IMR-90 (cell line): Measurements from ENCODE around the gene ARFGAP2.

Experiments used
- CEBPB ChIP-seq: IDR thresholded peaks from 2 replicates; pipeline ENCODE4 v1.6.1; 2012; ENCODE audit warnings: low read depth, low read length, improper control_type of control experiment
- CHD1 ChIP-seq: IDR thresholded peaks from 2 replicates; pipeline ENCODE4 v1.6.1; 2012; ENCODE audit warnings: low read depth, low read length, improper control_type of control experiment
- CTCF ChIP-seq: conservative IDR thresholded peaks from 2 replicates; pipeline ENCODE4 v1.5.1; 2012; ENCODE audit warnings: mild to moderate bottlenecking, low read depth, low read length, improper control_type of control experiment
- POLR2A ChIP-seq: IDR thresholded peaks from 2 replicates; pipeline ENCODE4 v1.6.1; 2012; ENCODE audit warnings: mild to moderate bottlenecking, low read depth, low read length
- RFX5 ChIP-seq: IDR thresholded peaks from 2 replicates; pipeline ENCODE4 v1.8.0; 2012; ENCODE audit warnings: low read depth, mild to moderate bottlenecking, low read length, moderate library complexity
- SMC3 ChIP-seq: fragments of 150-350 bp; IDR thresholded peaks from 2 replicates; pipeline ENCODE4 v1.6.1; 2016; ENCODE audit warnings: low read depth, mild to moderate bottlenecking, antibody characterized with exemption, low read length, moderate library complexity

- no peak for TF ChIP-seq CHD1
- TF ChIP-seq RFX5 = no peak
- TF ChIP-seq CEBPB = no peak
- no peak for TF ChIP-seq CTCF
- TF ChIP-seq SMC3 = no peak
- TF ChIP-seq POLR2A = no peak
These were observed 29.4 kb downstream of the ARFGAP2 start for GRCh38 chr11:47147250-47147649.
